ENCODE measurements around the gene SLC25A17. TPM values are rescaled to one million over a fixed set of nuclear protein-coding genes. Genes with fewer than 3 reads are reported as not detected.
"Not testable (repeated sequence)": the region's sequence is repeated elsewhere in the genome, so short reads cannot be mapped to it uniquely, and the experiment has no call there.

SLC25A17 gene
- polyA plus RNA-seq, 4 donors: 8.1 to 18.5 (median 11.0) TPM

DNA sequence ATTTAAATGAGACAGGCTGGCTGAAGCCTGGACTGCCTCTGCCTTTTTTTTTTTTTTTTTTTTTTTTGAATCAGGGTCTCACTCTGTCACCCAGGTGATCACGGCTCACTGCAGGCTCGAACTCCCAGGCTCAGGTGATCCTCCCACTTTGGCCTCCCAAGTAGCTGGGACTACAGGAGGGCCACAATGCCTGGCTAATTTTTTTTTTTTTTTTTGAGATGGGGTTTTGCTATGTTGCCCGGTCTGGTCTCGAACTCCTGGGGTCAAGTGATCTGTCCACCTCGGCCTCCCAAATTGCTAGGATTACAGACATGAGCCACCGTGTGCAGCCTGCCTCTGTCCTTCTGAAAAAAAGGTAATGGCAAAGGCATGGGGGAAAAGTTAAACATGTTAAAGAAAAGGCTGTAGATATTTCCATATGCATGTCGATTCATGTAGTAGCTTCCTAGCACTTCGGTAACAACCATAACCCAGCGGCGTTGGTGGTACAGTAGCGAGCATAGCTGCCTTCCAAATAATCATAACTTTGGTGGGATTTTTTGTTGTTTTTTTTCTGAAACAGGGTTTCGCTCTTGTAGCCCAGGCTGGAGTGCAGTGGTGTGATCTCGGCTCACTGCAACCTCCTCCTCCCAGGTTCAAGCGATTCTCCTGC is 91.1 kb downstream of the SLC25A17 start:
- FAIRE-seq: no peak
- DNase-seq: no peak
- no peak overlapping the region for H3K4me3 ChIP-seq (ENCODE audit: low read depth in 1 of 3, low read length in 3 of 3)
- H3K9me3 ChIP-seq (ENCODE audit: control insufficient read depth in 2 of 2, insufficient read depth in 1 of 2, low read depth in 1 of 2, low read length in 1 of 2): peaks cover 0 to 12% of the 10 kb centered on the region in 2 donors
- 88 to 92% (median 89%) methylated on average over 14 of the region's 14 CpGs for WGBS, 3 donors
- peak overlapping the region in 2 of 3 donors; percentile 39 to 80 for H3K27ac ChIP-seq (ENCODE audit: low read depth in 1 of 3, low read length in 2 of 3)
- no peaks in the 10 kb centered on the region for H3K27me3 ChIP-seq (ENCODE audit: control insufficient read depth in 3 of 3, insufficient read depth in 3 of 3, low read length in 3 of 3)
- peaks cover 0 to 35% (median 0%) of the 10 kb centered on the region in 3 donors for H3K4me1 ChIP-seq (ENCODE audit: control insufficient read depth in 3 of 3, insufficient read depth in 2 of 3, low read depth in 1 of 3, low read length in 2 of 3)
- H3K36me3 ChIP-seq (ENCODE audit: control insufficient read depth in 3 of 3, insufficient read depth in 2 of 3, low read depth in 1 of 3, low read length in 3 of 3): no peaks in the 10 kb centered on the region

DNA sequence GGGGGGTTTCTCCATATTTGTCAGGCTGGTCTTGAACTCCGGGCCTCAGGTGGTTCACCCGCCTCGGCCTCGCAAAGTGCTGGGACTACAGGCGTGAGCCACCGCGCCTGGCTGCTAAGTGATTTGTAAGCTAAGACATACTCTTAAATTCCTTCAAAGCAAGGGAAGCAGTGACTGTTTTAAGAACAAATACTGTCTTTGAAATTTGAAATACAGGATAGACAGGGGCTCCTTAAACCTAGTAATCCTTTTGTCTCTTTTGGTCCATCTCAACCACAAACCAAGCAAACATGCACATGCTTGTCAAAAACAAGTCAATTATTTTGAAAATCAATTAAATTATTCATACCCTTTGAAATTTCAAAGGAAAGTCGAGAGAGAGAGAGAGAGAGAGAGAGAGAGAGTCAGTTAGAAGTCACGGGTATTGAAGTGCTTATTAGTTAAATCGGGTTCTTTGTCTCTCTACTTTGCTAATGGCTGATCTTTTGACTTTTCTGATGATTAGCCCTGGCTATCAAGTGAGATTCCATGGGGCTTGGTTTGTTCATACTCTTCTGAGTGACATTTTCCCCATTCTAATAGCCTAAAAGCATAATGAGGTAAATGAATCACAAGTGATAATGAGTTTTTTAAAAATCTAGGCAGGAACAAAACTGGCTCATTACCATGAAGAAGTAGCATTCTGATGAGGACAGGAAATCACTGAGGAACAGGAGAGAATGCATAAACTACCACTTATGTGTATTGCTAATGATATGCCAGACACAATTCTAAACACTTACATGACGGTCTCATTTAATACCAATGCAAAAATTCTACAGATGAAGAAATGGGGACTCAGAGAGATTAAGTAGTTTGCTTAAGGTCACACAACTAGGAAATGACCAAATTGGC is 91.8 kb downstream of the SLC25A17 start:
- Histone ChIP-seq H3K27me3 (ENCODE audit: control insufficient read depth in 3 of 3, insufficient read depth in 3 of 3, low read length in 3 of 3) (no peaks in the 10 kb centered on the region), H3K4me3 (ENCODE audit: low read depth in 1 of 3, low read length in 3 of 3) (no peak overlapping the region), H3K4me1 (ENCODE audit: control insufficient read depth in 3 of 3, insufficient read depth in 2 of 3, low read depth in 1 of 3, low read length in 2 of 3) (peaks cover 0 to 29% (median 0%) of the 10 kb centered on the region in 3 donors), H3K27ac (ENCODE audit: low read depth in 1 of 3, low read length in 2 of 3) (no peak overlapping the region), H3K36me3 (ENCODE audit: control insufficient read depth in 3 of 3, insufficient read depth in 2 of 3, low read depth in 1 of 3, low read length in 3 of 3) (no peaks in the 10 kb centered on the region), H3K9me3 (ENCODE audit: control insufficient read depth in 2 of 2, insufficient read depth in 1 of 2, low read depth in 1 of 2, low read length in 1 of 2) (peaks cover 0 to 12% of the 10 kb centered on the region in 2 donors)
- no peak for FAIRE-seq
- 83 to 88% (median 87%) methylated on average over 11 of the region's 11 CpGs for WGBS, 3 donors
- no peak for DNase-seq

DNA sequence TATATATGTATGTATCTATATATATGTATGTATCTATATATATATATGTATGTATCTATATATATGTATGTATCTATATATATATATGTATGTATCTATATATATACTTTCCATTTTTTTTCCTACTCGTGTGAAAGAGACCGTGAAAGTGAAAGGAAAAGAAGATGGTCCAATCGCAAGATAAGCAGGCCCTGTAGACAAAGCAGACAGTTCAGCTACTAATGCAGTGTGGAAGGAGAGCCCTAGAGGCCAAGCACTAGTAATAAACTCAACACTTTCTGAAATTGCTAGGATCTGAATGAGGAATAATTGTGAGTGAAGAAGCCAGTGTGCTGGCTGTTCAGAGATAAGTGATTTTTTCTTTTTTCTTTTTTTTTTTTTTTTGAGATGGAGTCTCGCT is 92.6 kb downstream of the SLC25A17 start:
- H3K4me1 ChIP-seq (ENCODE audit: control insufficient read depth in 3 of 3, insufficient read depth in 2 of 3, low read depth in 1 of 3, low read length in 2 of 3): peaks cover 0 to 28% (median 0%) of the 10 kb centered on the region in 3 donors
- WGBS, 3 donors: 11 to 30% (median 29%) methylated on average over 3 to 4 of the region's 4 CpGs
- no peaks in the 10 kb centered on the region for H3K36me3 ChIP-seq (ENCODE audit: control insufficient read depth in 3 of 3, insufficient read depth in 2 of 3, low read depth in 1 of 3, low read length in 3 of 3)
- no peaks in the 10 kb centered on the region for H3K27me3 ChIP-seq (ENCODE audit: control insufficient read depth in 3 of 3, insufficient read depth in 3 of 3, low read length in 3 of 3)
- DNase-seq (peak; percentile 54 to 61), FAIRE-seq (no peak)
- H3K4me3 ChIP-seq (ENCODE audit: low read depth in 1 of 3, low read length in 3 of 3): no peak overlapping the region
- H3K9me3 ChIP-seq (ENCODE audit: control insufficient read depth in 2 of 2, insufficient read depth in 1 of 2, low read depth in 1 of 2, low read length in 1 of 2): peaks cover 0 to 12% of the 10 kb centered on the region in 2 donors
- no peak overlapping the region for H3K27ac ChIP-seq (ENCODE audit: low read depth in 1 of 3, low read length in 2 of 3)

DNA sequence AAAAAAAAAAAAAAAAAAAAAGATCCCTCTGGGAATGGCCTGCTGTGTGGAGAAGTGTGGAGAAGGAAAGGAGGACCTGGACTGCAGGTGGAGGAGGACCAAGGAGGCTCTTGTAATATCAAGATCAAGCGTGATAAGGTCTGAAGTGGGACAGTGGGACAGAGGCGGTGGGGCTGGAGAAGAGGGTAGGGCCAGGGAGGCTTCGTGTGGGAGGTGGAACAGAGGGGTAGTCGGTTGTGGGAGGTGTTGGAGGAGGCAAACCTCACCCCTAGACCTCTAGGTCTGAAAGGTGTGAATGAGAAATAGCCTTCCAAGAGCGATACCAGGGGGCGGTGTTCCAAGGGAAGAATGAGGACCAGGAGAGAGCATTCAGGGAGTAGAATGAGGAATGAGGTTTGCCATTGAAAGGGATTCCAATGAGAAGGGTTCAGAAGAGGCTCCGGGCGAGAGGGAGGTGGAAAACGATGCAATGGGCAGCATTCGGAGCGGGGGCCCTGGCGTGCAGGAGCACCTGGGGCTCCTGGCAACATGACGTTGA is 95.7 kb downstream of the SLC25A17 start:
- H3K27ac ChIP-seq (ENCODE audit: low read depth in 1 of 3, low read length in 2 of 3): no peak overlapping the region
- H3K27me3 ChIP-seq (ENCODE audit: control insufficient read depth in 3 of 3, insufficient read depth in 3 of 3, low read length in 3 of 3): no peaks in the 10 kb centered on the region
- H3K4me1 ChIP-seq (ENCODE audit: control insufficient read depth in 3 of 3, insufficient read depth in 2 of 3, low read depth in 1 of 3, low read length in 2 of 3): peaks cover 0 to 24% (median 0%) of the 10 kb centered on the region in 3 donors
- H3K9me3 ChIP-seq (ENCODE audit: control insufficient read depth in 2 of 2, insufficient read depth in 1 of 2, low read depth in 1 of 2, low read length in 1 of 2): peaks cover 0 to 7% of the 10 kb centered on the region in 2 donors
- FAIRE-seq (no peak), DNase-seq (no peak)
- no peak overlapping the region for H3K4me3 ChIP-seq (ENCODE audit: low read depth in 1 of 3, low read length in 3 of 3)
- no peaks in the 10 kb centered on the region for H3K36me3 ChIP-seq (ENCODE audit: control insufficient read depth in 3 of 3, insufficient read depth in 2 of 3, low read depth in 1 of 3, low read length in 3 of 3)
- WGBS, 3 donors: 85 to 92% (median 88%) methylated on average over 13 of the region's 13 CpGs

DNA sequence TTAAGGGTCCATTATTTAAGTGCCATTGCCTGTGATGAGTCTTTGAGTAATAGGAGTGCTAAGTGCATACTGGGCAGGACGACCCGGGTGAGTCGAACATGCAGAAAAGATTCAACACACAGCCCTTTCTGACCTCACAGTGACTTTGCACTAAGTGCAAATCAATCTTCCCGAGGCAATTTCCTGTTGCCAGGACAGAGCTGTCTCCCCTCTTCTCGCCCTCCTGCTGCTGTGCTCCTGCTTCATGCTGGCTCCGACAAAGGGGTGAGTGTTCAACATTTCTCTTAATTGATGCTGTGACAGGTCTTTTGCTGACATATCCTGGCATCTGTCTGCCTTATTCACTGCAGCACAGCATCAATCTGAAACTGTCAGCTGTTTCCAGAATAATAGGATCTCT is 97.9 kb downstream of the SLC25A17 start:
- H3K27me3 ChIP-seq (ENCODE audit: control insufficient read depth in 3 of 3, insufficient read depth in 3 of 3, low read length in 3 of 3): no peaks in the 10 kb centered on the region
- H3K36me3 ChIP-seq (ENCODE audit: control insufficient read depth in 3 of 3, insufficient read depth in 2 of 3, low read depth in 1 of 3, low read length in 3 of 3): no peaks in the 10 kb centered on the region
- H3K4me1 ChIP-seq (ENCODE audit: control insufficient read depth in 3 of 3, insufficient read depth in 2 of 3, low read depth in 1 of 3, low read length in 2 of 3): peaks cover 0 to 5% (median 0%) of the 10 kb centered on the region in 3 donors
- 8 to 17% (median 17%) methylated on average over 6 of the region's 6 CpGs for whole genome bisulfite sequencing, 3 donors
- peak overlapping the region in 1 of 3 donors; percentile 34 for H3K27ac ChIP-seq (ENCODE audit: low read depth in 1 of 3, low read length in 2 of 3)
- FAIRE-seq (no peak), DNase-seq (peak in 1 of 2 donors; percentile 33)
- no peaks in the 10 kb centered on the region for H3K9me3 ChIP-seq (ENCODE audit: control insufficient read depth in 2 of 2, insufficient read depth in 1 of 2, low read depth in 1 of 2, low read length in 1 of 2)
- no peak overlapping the region for H3K4me3 ChIP-seq (ENCODE audit: low read depth in 1 of 3, low read length in 3 of 3)

DNA sequence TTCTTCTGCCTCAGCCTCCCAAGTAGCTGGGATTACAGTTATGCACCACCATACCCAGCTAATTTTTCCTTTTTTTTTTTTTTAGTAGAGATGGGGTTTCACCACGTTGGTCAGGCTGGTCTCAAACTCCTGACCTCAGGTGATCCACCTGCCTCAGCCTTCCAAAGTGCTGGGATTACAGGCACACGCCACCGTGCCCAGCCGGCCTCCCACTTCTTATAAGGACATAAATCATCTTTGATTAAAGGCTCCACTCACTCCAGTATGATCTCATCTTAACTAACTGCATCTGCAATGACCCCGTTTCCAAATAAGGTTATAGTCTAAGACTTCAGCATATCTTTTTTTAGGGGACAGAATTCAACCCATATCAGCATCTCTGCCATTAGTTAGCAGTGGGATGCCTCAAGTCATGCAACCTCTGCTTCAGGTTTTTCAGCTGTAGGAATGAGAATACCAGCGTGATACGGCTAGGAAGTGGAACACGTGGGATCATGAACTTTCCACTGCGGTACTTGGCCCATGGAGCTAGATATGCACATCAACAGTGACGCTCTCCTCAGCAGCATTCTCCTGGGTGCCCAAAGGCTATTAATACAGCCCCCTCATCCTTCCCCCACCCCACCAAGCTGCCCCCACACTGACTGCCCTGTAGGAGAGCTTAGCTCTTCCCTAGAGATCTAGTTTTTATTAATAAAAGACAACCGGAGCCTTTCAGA is 98.4 kb downstream of the SLC25A17 start:
- 48 to 52% (median 49%) methylated on average over 11 of the region's 11 CpGs for WGBS, 3 donors
- Histone ChIP-seq H3K27me3 (ENCODE audit: control insufficient read depth in 3 of 3, insufficient read depth in 3 of 3, low read length in 3 of 3) (no peaks in the 10 kb centered on the region), H3K36me3 (ENCODE audit: control insufficient read depth in 3 of 3, insufficient read depth in 2 of 3, low read depth in 1 of 3, low read length in 3 of 3) (no peaks in the 10 kb centered on the region), H3K4me1 (ENCODE audit: control insufficient read depth in 3 of 3, insufficient read depth in 2 of 3, low read depth in 1 of 3, low read length in 2 of 3) (peaks cover 0 to 5% (median 0%) of the 10 kb centered on the region in 3 donors), H3K4me3 (ENCODE audit: low read depth in 1 of 3, low read length in 3 of 3) (no peak overlapping the region), H3K27ac (ENCODE audit: low read depth in 1 of 3, low read length in 2 of 3) (peak overlapping the region in 1 of 3 donors; percentile 40), H3K9me3 (ENCODE audit: control insufficient read depth in 2 of 2, insufficient read depth in 1 of 2, low read depth in 1 of 2, low read length in 1 of 2) (no peaks in the 10 kb centered on the region)
- FAIRE-seq: no peak
- DNase-seq: no peak

DNA sequence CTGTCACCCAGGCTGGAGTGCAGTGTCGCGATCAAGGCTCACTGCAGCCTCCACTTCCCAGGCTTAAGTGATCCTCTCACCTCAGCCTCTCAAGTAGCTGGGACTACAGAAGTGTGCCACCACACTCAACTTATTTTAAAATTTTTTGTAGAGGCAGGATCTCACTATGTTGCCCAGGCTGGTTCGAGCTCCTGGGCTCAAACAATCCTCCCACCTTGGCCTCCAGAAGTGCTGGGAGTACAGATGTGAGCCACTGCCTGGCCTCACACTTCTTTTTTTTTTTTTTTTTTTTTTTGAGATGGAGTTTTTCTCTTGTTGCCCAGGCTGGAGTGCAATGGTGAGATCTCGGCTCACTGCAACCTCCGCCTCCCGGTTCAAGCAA is 99.0 kb downstream of the SLC25A17 start:
- not testable (repeated sequence) for H3K36me3 ChIP-seq (ENCODE audit: control insufficient read depth in 3 of 3, insufficient read depth in 2 of 3, low read depth in 1 of 3, low read length in 3 of 3); H3K4me1 ChIP-seq (ENCODE audit: control insufficient read depth in 3 of 3, insufficient read depth in 2 of 3, low read depth in 1 of 3, low read length in 2 of 3); FAIRE-seq; H3K27ac ChIP-seq (ENCODE audit: low read depth in 1 of 3, low read length in 2 of 3); DNase-seq; H3K9me3 ChIP-seq (ENCODE audit: control insufficient read depth in 2 of 2, insufficient read depth in 1 of 2, low read depth in 1 of 2, low read length in 1 of 2); H3K4me3 ChIP-seq (ENCODE audit: low read depth in 1 of 3, low read length in 3 of 3); H3K27me3 ChIP-seq (ENCODE audit: control insufficient read depth in 3 of 3, insufficient read depth in 3 of 3, low read length in 3 of 3)
- WGBS, 3 donors: 91 to 97% (median 97%) methylated on average over 6 of the region's 6 CpGs
